Measurements from ENCODE around the gene TEX9.

Gene TEX9

DNA sequence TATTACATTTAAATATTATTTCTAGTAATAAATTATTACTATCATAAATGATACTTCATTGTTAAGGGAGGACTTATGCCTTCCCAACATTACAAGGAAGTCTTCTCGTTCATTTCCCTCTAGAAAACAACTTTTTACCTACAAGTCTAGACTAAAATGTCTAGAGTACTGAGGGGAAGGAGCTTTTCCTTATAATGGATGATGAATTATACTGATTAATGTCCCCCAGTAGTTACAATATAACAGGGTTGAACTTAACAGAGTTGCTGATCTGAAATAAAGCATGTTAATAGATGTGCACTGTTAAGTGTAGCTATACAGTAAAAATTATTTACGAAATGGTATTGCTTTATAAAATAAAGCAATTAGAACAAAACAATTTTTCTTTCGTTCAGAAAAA, 102.4 kb downstream of the TEX9 start:
- Histone ChIP-seq H3K9me3 (ENCODE audit: severe bottlenecking) (no peaks in the 10 kb centered on the region), H3K27ac (ENCODE audit: poor library complexity, severe bottlenecking) (no peak overlapping the region), H3K36me3 (ENCODE audit: low read depth) (no peaks in the 10 kb centered on the region), H3K4me1 (ENCODE audit: insufficient read depth, poor library complexity, severe bottlenecking) (peaks cover 3% of the 10 kb centered on the region), H3K4me3 (ENCODE audit: severe bottlenecking) (no peak overlapping the region), H3K27me3 (ENCODE audit: insufficient read depth, poor library complexity, severe bottlenecking) (peaks cover 4% of the 10 kb centered on the region)
- TF ChIP-seq, protein P1, sequence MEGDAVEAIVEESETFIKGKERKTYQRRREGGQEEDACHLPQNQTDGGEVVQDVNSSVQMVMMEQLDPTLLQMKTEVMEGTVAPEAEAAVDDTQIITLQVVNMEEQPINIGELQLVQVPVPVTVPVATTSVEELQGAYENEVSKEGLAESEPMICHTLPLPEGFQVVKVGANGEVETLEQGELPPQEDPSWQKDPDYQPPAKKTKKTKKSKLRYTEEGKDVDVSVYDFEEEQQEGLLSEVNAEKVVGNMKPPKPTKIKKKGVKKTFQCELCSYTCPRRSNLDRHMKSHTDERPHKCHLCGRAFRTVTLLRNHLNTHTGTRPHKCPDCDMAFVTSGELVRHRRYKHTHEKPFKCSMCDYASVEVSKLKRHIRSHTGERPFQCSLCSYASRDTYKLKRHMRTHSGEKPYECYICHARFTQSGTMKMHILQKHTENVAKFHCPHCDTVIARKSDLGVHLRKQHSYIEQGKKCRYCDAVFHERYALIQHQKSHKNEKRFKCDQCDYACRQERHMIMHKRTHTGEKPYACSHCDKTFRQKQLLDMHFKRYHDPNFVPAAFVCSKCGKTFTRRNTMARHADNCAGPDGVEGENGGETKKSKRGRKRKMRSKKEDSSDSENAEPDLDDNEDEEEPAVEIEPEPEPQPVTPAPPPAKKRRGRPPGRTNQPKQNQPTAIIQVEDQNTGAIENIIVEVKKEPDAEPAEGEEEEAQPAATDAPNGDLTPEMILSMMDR (IDR thresholded peaks at IDR 0.05; ENCODE audit: poor library complexity, severe bottlenecking), result no peak
- no peak for DNase-seq (ENCODE audit: low spot score)
- ATAC-seq (ENCODE audit: low read depth), result no peak

DNA sequence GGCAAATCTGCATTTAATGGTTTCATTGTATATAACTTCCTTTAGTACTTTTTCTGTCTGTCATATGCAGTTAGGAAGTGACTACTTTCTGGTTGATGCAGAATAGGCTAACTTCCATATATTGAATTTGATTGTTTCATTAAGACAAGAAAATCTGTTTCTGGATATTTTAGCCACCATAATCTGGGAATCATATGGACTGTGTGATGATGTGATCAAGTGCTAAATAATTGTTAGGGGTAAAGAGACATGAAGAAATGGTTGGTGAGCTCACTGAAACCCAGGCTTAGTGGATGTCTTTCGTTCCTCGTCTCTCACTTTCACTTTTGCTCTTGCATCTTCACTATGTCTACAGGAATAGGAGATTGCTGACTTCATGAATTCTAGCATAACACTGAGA, 103.2 kb downstream of the TEX9 start:
- Histone ChIP-seq H3K27me3 (ENCODE audit: insufficient read depth, poor library complexity, severe bottlenecking) (peaks cover 4% of the 10 kb centered on the region), H3K9me3 (ENCODE audit: severe bottlenecking) (no peaks in the 10 kb centered on the region), H3K4me3 (ENCODE audit: severe bottlenecking) (no peak overlapping the region), H3K4me1 (ENCODE audit: insufficient read depth, poor library complexity, severe bottlenecking) (peaks cover 3% of the 10 kb centered on the region), H3K36me3 (ENCODE audit: low read depth) (no peaks in the 10 kb centered on the region), H3K27ac (ENCODE audit: poor library complexity, severe bottlenecking) (no peak overlapping the region)
- ATAC-seq (ENCODE audit: low read depth) (no peak), DNase-seq (ENCODE audit: low spot score) (no peak)
- TF ChIP-seq, protein P1 (IDR thresholded peaks at IDR 0.05; ENCODE audit: poor library complexity, severe bottlenecking), result no peak

DNA sequence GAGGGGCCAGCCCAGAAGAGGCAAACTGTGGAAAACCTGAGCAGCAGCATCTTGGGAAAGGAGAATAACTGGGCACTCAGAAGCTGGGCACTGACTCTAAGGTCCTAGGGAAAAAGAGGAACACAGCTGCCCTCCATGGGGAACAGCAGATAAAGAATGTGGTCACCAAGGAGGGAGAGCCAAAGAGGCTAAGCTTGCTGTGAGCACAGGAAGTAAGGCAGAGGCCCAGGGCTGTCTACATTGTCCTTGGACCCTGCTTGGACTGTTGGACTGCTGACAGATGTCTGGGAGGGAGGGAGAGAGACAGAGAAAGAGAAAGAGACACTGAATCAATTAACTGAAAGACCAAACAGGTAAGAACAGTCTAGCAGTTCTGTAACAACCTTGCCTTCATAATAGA, 104.3 kb downstream of the TEX9 start:
- H3K9me3 ChIP-seq (ENCODE audit: severe bottlenecking), result no peaks in the 10 kb centered on the region
- H3K27me3 ChIP-seq (ENCODE audit: insufficient read depth, poor library complexity, severe bottlenecking), result peaks cover 4% of the 10 kb centered on the region
- TF ChIP-seq, protein P1 (IDR thresholded peaks at IDR 0.05; ENCODE audit: poor library complexity, severe bottlenecking), result no peak
- no peaks in the 10 kb centered on the region for H3K4me1 ChIP-seq (ENCODE audit: insufficient read depth, poor library complexity, severe bottlenecking)
- DNase-seq (ENCODE audit: low spot score) (no peak), ATAC-seq (ENCODE audit: low read depth) (no peak)
- no peak overlapping the region for H3K4me3 ChIP-seq (ENCODE audit: severe bottlenecking)
- no peak overlapping the region for H3K27ac ChIP-seq (ENCODE audit: poor library complexity, severe bottlenecking)
- no peaks in the 10 kb centered on the region for H3K36me3 ChIP-seq (ENCODE audit: low read depth)

DNA sequence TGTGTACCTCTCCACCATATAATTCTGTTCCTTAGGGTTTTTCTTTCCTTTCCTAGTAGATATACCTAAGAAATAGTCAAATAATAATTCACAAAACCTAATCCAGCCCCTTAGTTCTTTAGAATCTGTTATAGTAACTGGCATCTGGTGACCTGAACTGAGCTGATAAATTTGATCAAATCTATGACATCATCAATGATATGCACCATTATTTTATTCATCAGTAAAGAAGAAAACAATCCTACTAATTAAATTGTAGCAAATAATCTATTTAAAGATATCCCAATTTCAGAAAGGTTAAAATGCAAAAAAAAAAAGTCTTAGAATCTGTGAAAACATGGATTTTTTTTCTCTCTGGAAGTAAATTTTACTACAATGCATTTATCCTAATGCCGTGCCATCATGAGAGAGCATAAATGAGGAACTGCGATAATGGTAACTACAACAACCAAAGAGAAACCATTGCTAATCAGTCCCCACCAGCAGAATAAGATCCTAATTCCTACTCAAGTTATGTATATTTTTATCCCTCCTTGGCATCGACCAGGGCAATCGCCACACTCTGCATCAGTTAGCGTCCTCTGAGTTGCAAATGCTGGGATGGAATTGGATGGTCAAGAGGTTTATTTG, 106.3 kb downstream of the TEX9 start:
- no peak overlapping the region for H3K4me3 ChIP-seq (ENCODE audit: severe bottlenecking)
- H3K9me3 ChIP-seq (ENCODE audit: severe bottlenecking), result no peaks in the 10 kb centered on the region
- no peaks in the 10 kb centered on the region for H3K36me3 ChIP-seq (ENCODE audit: low read depth)
- TF ChIP-seq, protein P1 (IDR thresholded peaks at IDR 0.05; ENCODE audit: poor library complexity, severe bottlenecking), result no peak
- H3K27ac ChIP-seq (ENCODE audit: poor library complexity, severe bottlenecking), result no peak overlapping the region
- ATAC-seq (ENCODE audit: low read depth) (no peak), DNase-seq (ENCODE audit: low spot score) (no peak)
- no peaks in the 10 kb centered on the region for H3K4me1 ChIP-seq (ENCODE audit: insufficient read depth, poor library complexity, severe bottlenecking)
- H3K27me3 ChIP-seq (ENCODE audit: insufficient read depth, poor library complexity, severe bottlenecking), result peaks cover 4% of the 10 kb centered on the region

DNA sequence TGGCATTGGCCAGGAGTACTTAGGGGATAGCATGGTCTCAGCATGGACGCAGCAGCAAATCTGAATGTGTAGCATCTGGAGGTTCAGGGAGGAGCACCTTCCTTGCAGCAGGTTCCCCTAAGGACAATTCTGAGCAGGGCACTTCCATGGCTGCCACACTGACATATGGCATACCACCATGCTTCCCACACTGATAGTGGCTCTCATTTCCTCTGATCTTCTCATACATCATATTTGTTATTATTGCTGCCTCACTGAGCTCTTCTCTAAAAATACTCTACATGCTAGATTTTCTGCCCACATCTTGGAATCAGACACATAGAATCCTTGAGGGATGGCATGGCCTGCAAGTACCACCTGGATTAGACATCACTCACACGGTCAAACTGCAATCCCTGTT, 107.1 kb downstream of the TEX9 start:
- ATAC-seq (ENCODE audit: low read depth) (peak; percentile 10; the same call in 2 of the 3 replicates), DNase-seq (ENCODE audit: low spot score) (no peak)
- Histone ChIP-seq H3K9me3 (ENCODE audit: severe bottlenecking) (no peaks in the 10 kb centered on the region), H3K4me1 (ENCODE audit: insufficient read depth, poor library complexity, severe bottlenecking) (no peaks in the 10 kb centered on the region), H3K4me3 (ENCODE audit: severe bottlenecking) (no peak overlapping the region), H3K27ac (ENCODE audit: poor library complexity, severe bottlenecking) (no peak overlapping the region), H3K27me3 (ENCODE audit: insufficient read depth, poor library complexity, severe bottlenecking) (peaks cover 4% of the 10 kb centered on the region), H3K36me3 (ENCODE audit: low read depth) (no peaks in the 10 kb centered on the region)
- TF ChIP-seq, protein P1 (IDR thresholded peaks at IDR 0.05; ENCODE audit: poor library complexity, severe bottlenecking), result no peak

Measured in RWPE2 (cell line).